Left ventricle myocardium inferior (tissue), 1 donor: ENCODE data around the gene PIK3R1. TPM values are rescaled to one million over a fixed set of nuclear protein-coding genes. Genes with fewer than 3 reads are reported as not detected.

Source experiments
- DNase-seq: peaks from one replicate; pipeline ENCODE4 v3.0.0-alpha.2; 2020
- H3K27ac ChIP-seq: fragments of 200-600 bp; replicated peaks from 2 replicates; pipeline ENCODE4 v1.8.0; 2021
- H3K27me3 ChIP-seq: fragments of 200-600 bp; 2 replicates; pipeline ENCODE4 v1.8.0; 2021; ENCODE audit warnings: low read depth
- H3K36me3 ChIP-seq: fragments of 200-600 bp; 2 replicates; pipeline ENCODE4 v1.8.0; 2021
- H3K4me1 ChIP-seq: fragments of 200-600 bp; 2 replicates; pipeline ENCODE4 v1.8.0; 2021
- H3K4me3 ChIP-seq: fragments of 200-600 bp; 2 replicates; pipeline ENCODE4 v1.8.0; 2021; ENCODE audit warnings: mild to moderate bottlenecking, moderate library complexity
- H3K9me3 ChIP-seq: fragments of 200-600 bp; replicated peaks from 2 replicates; pipeline ENCODE4 v1.8.0; 2021
- CTCF ChIP-seq: fragments of 200-600 bp; IDR thresholded peaks from 2 replicates; pipeline ENCODE4 v1.8.0; 2021; ENCODE audit warnings: antibody characterized with exemption, mild to moderate bottlenecking, borderline replicate concordance
- intact Hi-C: fragments of 100-400 bp; cut with micrococcal nuclease; formaldehyde crosslinking; loops from one replicate; pipeline ENCODE4 v1.11.0; 2022
- total RNA-seq: library from RNA; stranded (reverse); fragmentation: NEBNext Ultra II Directional; extraction: Animal tissue kit (Norgen Biotek cat#: 25700); gene quantifications from one replicate; pipeline ENCODE4 v1.2.1, GENCODE V29; 2021
- donor health status: DM: no; HTN: yes; CAD: no; lungs with severe emphysema.

The PIK3R1 gene
- total RNA-seq, 1 donor from 2014 or later: 132 TPM

DNA sequence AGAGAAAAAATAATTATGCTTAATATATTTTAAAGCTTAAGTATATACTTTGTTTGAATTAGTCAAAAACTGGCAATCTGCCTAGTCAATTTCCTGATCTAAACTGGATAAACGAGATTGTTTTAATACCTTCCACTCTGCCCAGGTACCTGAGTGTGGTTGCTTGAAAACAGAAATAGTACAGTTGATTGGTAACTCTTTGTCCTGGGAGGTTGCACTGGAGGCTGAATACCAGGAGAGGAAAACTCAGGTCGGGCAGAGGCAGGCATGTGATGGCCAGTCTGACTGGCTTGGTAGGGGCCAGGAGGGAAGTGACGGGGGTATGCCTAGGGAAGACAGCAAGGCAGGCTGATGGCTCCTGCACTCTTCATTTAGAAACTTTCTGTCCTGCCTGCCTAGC is 80.2 kb downstream of the PIK3R1 start:
- no peak overlapping the region for H3K4me3 ChIP-seq
- peaks cover 44% of the 10 kb centered on the region for H3K4me1 ChIP-seq
- no peaks in the 10 kb centered on the region for H3K9me3 ChIP-seq
- no peaks in the 10 kb centered on the region for H3K27me3 ChIP-seq
- no peak for DNase-seq
- no peak for TF ChIP-seq CTCF
- intact Hi-C loops: no loop called here
- H3K27ac ChIP-seq: no peak overlapping the region
- peaks cover 76% of the 10 kb centered on the region for H3K36me3 ChIP-seq

GRCh38 chr5:68296895-68297294 is 81.3 kb downstream of the PIK3R1 start:
- H3K4me3 ChIP-seq: no peak overlapping the region
- no peak overlapping the region for H3K27ac ChIP-seq
- intact Hi-C loops: no loop called here
- no peak for DNase-seq
- peaks cover 35% of the 10 kb centered on the region for H3K4me1 ChIP-seq
- H3K36me3 ChIP-seq: peaks cover 76% of the 10 kb centered on the region
- TF ChIP-seq CTCF: no peak
- H3K27me3 ChIP-seq: no peaks in the 10 kb centered on the region
- no peaks in the 10 kb centered on the region for H3K9me3 ChIP-seq

DNA sequence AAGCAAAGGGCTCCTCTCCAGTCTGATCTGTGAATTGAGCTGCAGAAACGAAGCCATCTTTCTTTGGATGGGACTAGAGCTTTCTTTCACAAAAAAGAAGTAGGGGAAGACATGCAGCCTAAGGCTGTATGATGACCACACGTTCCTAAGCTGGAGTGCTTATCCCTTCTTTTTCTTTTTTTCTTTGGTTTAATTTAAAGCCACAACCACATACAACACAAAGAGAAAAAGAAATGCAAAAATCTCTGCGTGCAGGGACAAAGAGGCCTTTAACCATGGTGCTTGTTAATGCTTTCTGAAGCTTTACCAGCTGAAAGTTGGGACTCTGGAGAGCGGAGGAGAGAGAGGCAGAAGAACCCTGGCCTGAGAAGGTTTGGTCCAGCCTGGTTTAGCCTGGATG is 82.1 kb downstream of the PIK3R1 start:
- Histone ChIP-seq H3K9me3 (no peaks in the 10 kb centered on the region), H3K36me3 (peaks cover 70% of the 10 kb centered on the region), H3K4me1 (peaks cover 29% of the 10 kb centered on the region), H3K27me3 (no peaks in the 10 kb centered on the region), H3K4me3 (no peak overlapping the region), H3K27ac (no peak overlapping the region)
- TF ChIP-seq CTCF: no peak
- intact Hi-C loops: no loop called here
- DNase-seq: no peak

- peaks cover 62% of the 10 kb centered on the region for H3K36me3 ChIP-seq
- no peak for TF ChIP-seq CTCF
Measured at GRCh38 chr5:68298479-68298878, 82.9 kb downstream of the PIK3R1 start.

DNA sequence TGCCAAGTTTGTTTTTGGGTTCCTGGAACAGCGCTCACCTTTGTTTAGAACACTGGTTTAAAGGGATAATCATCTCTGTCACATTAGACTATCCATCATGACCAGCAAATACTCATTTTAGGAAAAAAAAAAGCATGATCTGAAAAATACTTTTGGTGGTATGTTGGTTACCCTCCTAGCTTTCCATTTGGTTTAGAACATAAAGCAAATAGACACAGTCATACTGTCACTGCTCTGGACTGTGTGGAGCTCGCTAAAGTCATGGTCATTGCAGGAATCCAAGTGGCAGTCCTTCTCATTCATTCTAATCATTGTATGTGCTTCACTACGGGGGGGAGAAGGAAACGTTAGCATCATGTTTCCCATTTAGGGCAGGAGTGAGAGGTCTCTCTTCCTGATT is 83.5 kb downstream of the PIK3R1 start:
- peaks cover 56% of the 10 kb centered on the region for H3K36me3 ChIP-seq
- DNase-seq: no peak
- intact Hi-C loops: no loop called here

More at GRCh38 chr5:68298479-68298878, 82.9 kb downstream of the PIK3R1 start:
- Histone ChIP-seq H3K27ac (no peak overlapping the region), H3K27me3 (no peaks in the 10 kb centered on the region), H3K4me1 (peaks cover 33% of the 10 kb centered on the region), H3K9me3 (no peaks in the 10 kb centered on the region), H3K4me3 (no peak overlapping the region)
- DNase-seq: no peak
- intact Hi-C loops: no loop called here

More for the DNA sequence above, 83.5 kb downstream of the PIK3R1 start:
- no peak for TF ChIP-seq CTCF
- Histone ChIP-seq H3K4me1 (peaks cover 39% of the 10 kb centered on the region), H3K9me3 (no peaks in the 10 kb centered on the region), H3K4me3 (no peak overlapping the region), H3K27me3 (no peaks in the 10 kb centered on the region), H3K27ac (no peak overlapping the region)
